SKM-1 treated with dmso at 0.1 percent for 144 hours (cell line): Measurements from ENCODE around the gene WWTR1.

Experiments
- DNase-seq: peaks from one replicate; lab custom pipeline; 2025; ENCODE audit not compliant: unreplicated experiment; lab: John Stamatoyannopoulos, UW

Gene WWTR1

GRCh38 chr3:149657926-149658743, at the start of gene WWTR1:
Gene WWTR1, minus strand, starts transcription at chr3:149658025. Its CDS starts 719 bp downstream, at chr3:149657306.
- DNase-seq, result no peak

- DNase-seq, result no peak
Measured at GRCh38 chr3:149706905-149707304, 49.1 kb upstream of the WWTR1 start.

- DNase-seq, result no peak
Measured at GRCh38 chr3:149705416-149705815, 47.6 kb upstream of the WWTR1 start.

GRCh38 chr3:149703466-149703865, 45.6 kb upstream of the WWTR1 start:
- DNase-seq, result no peak

GRCh38 chr3:149702691-149703441, 45.0 kb upstream of the WWTR1 start:
- no peak for DNase-seq

- DNase-seq, result no peak
Measured at GRCh38 chr3:149701977-149702350, 44.1 kb upstream of the WWTR1 start.

- DNase-seq, result no peak
Measured at GRCh38 chr3:149701206-149701976, 43.6 kb upstream of the WWTR1 start.

- DNase-seq, result no peak
Measured at GRCh38 chr3:149688122-149688757, 30.4 kb upstream of the WWTR1 start.

- DNase-seq, result no peak
Measured at GRCh38 chr3:149686996-149687395, 29.2 kb upstream of the WWTR1 start.

- DNase-seq, result no peak
Measured at GRCh38 chr3:149678351-149678950, 20.6 kb upstream of the WWTR1 start.

- no peak for DNase-seq
Measured at GRCh38 chr3:149673393-149673792, 15.6 kb upstream of the WWTR1 start.

GRCh38 chr3:149670742-149671492, 13.1 kb upstream of the WWTR1 start:
- DNase-seq, result no peak

- DNase-seq, result no peak
Measured at GRCh38 chr3:149667576-149667975, 9.8 kb upstream of the WWTR1 start.

GRCh38 chr3:149663966-149664365, 6.1 kb upstream of the WWTR1 start:
- DNase-seq, result no peak

- DNase-seq, result no peak
Measured at GRCh38 chr3:149662240-149662887, 4.5 kb upstream of the WWTR1 start.

GRCh38 chr3:149660462-149660861, 2.6 kb upstream of the WWTR1 start:
- DNase-seq, result no peak

- DNase-seq, result no peak
Measured at GRCh38 chr3:149658744-149659497, 1.1 kb upstream of the WWTR1 start.

- DNase-seq, result no peak
Measured at GRCh38 chr3:149657321-149657925, 402 bp downstream of the WWTR1 start.
